Left renal pelvis (tissue), 4 donors: Measurements from ENCODE around the gene MRPS22. TPM values are rescaled to one million over a fixed set of nuclear protein-coding genes. Genes with fewer than 3 reads are reported as not detected.

ENCODE experiments used
- DNase-seq, 4 donors: peaks; one replicate each; pipeline ENCODE4 v3.0.0-alpha.2; 2013; ENCODE audit warnings: low read depth in 4 of 4, low spot score in 3 of 4
- polyA plus RNA-seq, 4 donors: library from polyadenylated mRNA; unstranded; fragments of 120-200 nt; gene quantifications; one replicate each; pipeline ENCODE4 v1.2.1, GENCODE V29; 2013; ENCODE audit not compliant: insufficient read length in 4 of 4

The MRPS22 gene
- polyA plus RNA-seq: 10 to 100 TPM; 46.4 to 64.7 (median 60.8) TPM

- peak; percentile 46 to 69 (median 62) for DNase-seq
Measured at GRCh38 chr3:139343895-139344856, at the start of gene MRPS22. TSS of gene MRPS22 (plus strand) at chr3:139344020. CDS start at chr3:139344027, 7 bp downstream.

- no peak for DNase-seq
Measured at GRCh38 chr3:139295040-139295439, 48.8 kb upstream of the MRPS22 start.

- no peak for DNase-seq
Measured at GRCh38 chr3:139296141-139296718, 47.6 kb upstream of the MRPS22 start.

- DNase-seq: no peak
Measured at GRCh38 chr3:139297588-139298311, 46.1 kb upstream of the MRPS22 start.

- no peak for DNase-seq
Measured at GRCh38 chr3:139299261-139300132, 44.3 kb upstream of the MRPS22 start.

GRCh38 chr3:139300416-139300815, 43.4 kb upstream of the MRPS22 start:
- no peak for DNase-seq

GRCh38 chr3:139301183-139301582, 42.6 kb upstream of the MRPS22 start:
- no peak for DNase-seq

GRCh38 chr3:139301654-139302053, 42.2 kb upstream of the MRPS22 start:
- DNase-seq: no peak

GRCh38 chr3:139302084-139302800, 41.6 kb upstream of the MRPS22 start:
- no peak for DNase-seq

GRCh38 chr3:139302801-139303113, 41.1 kb upstream of the MRPS22 start:
- no peak for DNase-seq

- DNase-seq: no peak
Measured at GRCh38 chr3:139303216-139303615, 40.6 kb upstream of the MRPS22 start.

- DNase-seq: no peak
Measured at GRCh38 chr3:139304383-139304782, 39.4 kb upstream of the MRPS22 start.

- DNase-seq: no peak
Measured at GRCh38 chr3:139306078-139306477, 37.7 kb upstream of the MRPS22 start.

GRCh38 chr3:139307072-139307491, 36.7 kb upstream of the MRPS22 start:
- no peak for DNase-seq

- DNase-seq: no peak
Measured at GRCh38 chr3:139307601-139308555, 35.9 kb upstream of the MRPS22 start.

GRCh38 chr3:139308560-139308959, 35.3 kb upstream of the MRPS22 start:
- no peak for DNase-seq

- DNase-seq: no peak
Measured at GRCh38 chr3:139309061-139309591, 34.7 kb upstream of the MRPS22 start.

- no peak for DNase-seq
Measured at GRCh38 chr3:139309880-139310279, 33.9 kb upstream of the MRPS22 start.
